Kidney (tissue), 14 donors: ENCODE results near the gene UGCG. TPM values are rescaled to one million over a fixed set of nuclear protein-coding genes. Genes with fewer than 3 reads are reported as not detected.
"Not testable (repeated sequence)": the region's sequence is repeated elsewhere in the genome, so short reads cannot be mapped to it uniquely, and the experiment has no call there.

Source experiments
- DNase-seq, 5 donors: peaks; one replicate each; pipeline ENCODE4 v3.0.0-alpha.2; 2013 to 2020
- FAIRE-seq: peaks from 2 replicates; lab custom pipeline; 2012; peaks lifted over from hg19 to GRCh38; lab: Jason Lieb, UNC
- H3K27ac ChIP-seq, 2 donors: one replicate each; pipeline ENCODE4 v1.7.0; 2013; ENCODE audit warnings: low read depth in 2 of 2, low read length in 2 of 2, inconsistent platforms in 1 of 2
- H3K27me3 ChIP-seq: one replicate; pipeline ENCODE4 v1.7.1; 2013; ENCODE audit warnings: low read length, inconsistent platforms; ENCODE audit not compliant: control insufficient read depth, insufficient read depth
- H3K36me3 ChIP-seq, 3 donors: one replicate each; pipeline versions ENCODE4 v1.7.0 to v1.7.1; 2013; ENCODE audit warnings: low read length in 3 of 3, control low read depth in 1 of 3, inconsistent platforms in 1 of 3; ENCODE audit not compliant: insufficient read depth in 3 of 3, control insufficient read depth in 2 of 3
- H3K4me1 ChIP-seq, 3 donors: one replicate each; pipeline versions ENCODE4 v1.7.0 to v1.7.1; 2013; ENCODE audit warnings: low read length in 3 of 3, inconsistent platforms in 1 of 3, low read depth in 1 of 3; ENCODE audit not compliant: control insufficient read depth in 2 of 3, insufficient read depth in 2 of 3
- H3K4me3 ChIP-seq, 3 donors: one replicate each; pipeline versions ENCODE4 v1.7.0 to v1.8.1; 2013; ENCODE audit warnings: low read length in 3 of 3, control low read depth in 1 of 3, inconsistent platforms in 1 of 3
- H3K9ac ChIP-seq, 3 donors: one replicate each; pipeline versions ENCODE4 v1.7.0 to v1.7.1; 2013; ENCODE audit warnings: low read length in 3 of 3, control low read depth in 1 of 3, inconsistent platforms in 1 of 3
- H3K9me3 ChIP-seq, 3 donors: one replicate each; pipeline versions ENCODE4 v1.7.0 to v1.7.1; 2013; ENCODE audit warnings: low read length in 3 of 3, control low read depth in 1 of 3, inconsistent platforms in 1 of 3; ENCODE audit not compliant: control insufficient read depth in 2 of 3, insufficient read depth in 1 of 3
- CTCF ChIP-seq: IDR thresholded peaks from 3 replicates; pipeline ENCODE4 v1.5.1; 2012; ENCODE audit warnings: mild to moderate bottlenecking, moderate library complexity, borderline replicate concordance; ENCODE audit not compliant: insufficient read depth; ENCODE audit errors: extremely low read depth
- intact Hi-C: fragments of 100-400 bp; cut with DNase I; formaldehyde crosslinking; loops from one replicate; pipeline ENCODE4 v1.11.1; 2022
- polyA plus RNA-seq: library from polyadenylated mRNA; stranded (reverse); fragments of 350-450 nt; fragmentation: Illumina TruSeq; extraction: RNeasy Lipid Tissue Mini Kit (QIAGEN cat#74804); gene quantifications from one replicate; pipeline ENCODE4 v1.2.3, GENCODE V29; 2014; ENCODE audit warnings: low read depth, low replicate concordance; ENCODE audit not compliant: insufficient read depth
- total RNA-seq: library from RNA; stranded (reverse); fragmentation: NEBNext Ultra II Directional; extraction: Animal tissue kit (Norgen Biotek cat#: 25700); gene quantifications from one replicate; pipeline ENCODE4 v1.2.1, GENCODE V29; 2021
- donor health status: control.
- donor health status: control.
- donor health status: control.
- donor health status: control.
- donor health status: control.
- donor health status: DM: yes; HTN: yes; CAD: no.
- donor health status: Normal renal cell carcinoma (clear cell type).

The UGCG gene
- total and polyA plus RNA-seq, 2 donors from 2014 or later: 20.8 to 113 TPM

- Histone ChIP-seq H3K4me3 (no peak overlapping the region), H3K36me3 (no peaks in the 10 kb centered on the region), H3K9ac (no peak overlapping the region), H3K4me1 (no peaks in the 10 kb centered on the region), H3K9me3 (no peaks in the 10 kb centered on the region), H3K27ac (no peak overlapping the region), H3K27me3 (no peaks in the 10 kb centered on the region)
- DNase-seq (no peak), FAIRE-seq (no peak)
- TF ChIP-seq CTCF: no peak
- intact Hi-C loops: no loop called here
These were observed 25.1 kb upstream of the UGCG start for GRCh38 chr9:111871499-111871855.

- Histone ChIP-seq H3K9ac (no peak overlapping the region), H3K4me1 (no peaks in the 10 kb centered on the region), H3K27me3 (no peaks in the 10 kb centered on the region), H3K4me3 (no peak overlapping the region), H3K36me3 (no peaks in the 10 kb centered on the region), H3K27ac (no peak overlapping the region), H3K9me3 (no peaks in the 10 kb centered on the region)
- intact Hi-C loops: no loop called here
- no peak for TF ChIP-seq CTCF
- FAIRE-seq: no peak
- no peak for DNase-seq
These were observed 23.7 kb upstream of the UGCG start for GRCh38 chr9:111872886-111873285.

GRCh38 chr9:111873901-111874300 lies 22.7 kb upstream of the UGCG start:
- FAIRE-seq (no peak), DNase-seq (no peak)
- Histone ChIP-seq H3K9me3 (no peaks in the 10 kb centered on the region), H3K4me3 (no peak overlapping the region), H3K27ac (no peak overlapping the region), H3K9ac (no peak overlapping the region), H3K27me3 (no peaks in the 10 kb centered on the region), H3K4me1 (no peaks in the 10 kb centered on the region), H3K36me3 (no peaks in the 10 kb centered on the region)
- no peak for TF ChIP-seq CTCF
- intact Hi-C loops: no loop called here

- H3K4me3 ChIP-seq: no peak overlapping the region
- H3K27me3 ChIP-seq: no peaks in the 10 kb centered on the region
- DNase-seq (no peak), FAIRE-seq (no peak)
- no peaks in the 10 kb centered on the region for H3K9me3 ChIP-seq
- no peak overlapping the region for H3K9ac ChIP-seq
- no peak for TF ChIP-seq CTCF
- H3K4me1 ChIP-seq: no peaks in the 10 kb centered on the region
- no peak overlapping the region for H3K27ac ChIP-seq
- no peaks in the 10 kb centered on the region for H3K36me3 ChIP-seq
- intact Hi-C loops: no loop called here
These were observed 22.1 kb upstream of the UGCG start for GRCh38 chr9:111874500-111874899.

GRCh38 chr9:111875291-111875690 lies 21.3 kb upstream of the UGCG start:
- H3K27ac ChIP-seq, H3K4me1 ChIP-seq, DNase-seq, H3K36me3 ChIP-seq, FAIRE-seq, intact Hi-C loops, H3K9ac ChIP-seq, H3K4me3 ChIP-seq, H3K27me3 ChIP-seq, H3K9me3 ChIP-seq: not testable (repeated sequence)

- FAIRE-seq, H3K4me1 ChIP-seq, H3K27ac ChIP-seq: not testable (repeated sequence)
These were observed 20.9 kb upstream of the UGCG start for GRCh38 chr9:111875691-111876090.

More at GRCh38 chr9:111875691-111876090, 20.9 kb upstream of the UGCG start:
- H3K9ac ChIP-seq, intact Hi-C loops, H3K9me3 ChIP-seq, H3K4me3 ChIP-seq, H3K27me3 ChIP-seq, H3K36me3 ChIP-seq, DNase-seq: not testable (repeated sequence)
